GM20000 (cell line): Measurements from ENCODE around the gene BFSP2.
"Not testable (repeated sequence)": the region's sequence is repeated elsewhere in the genome, so short reads cannot be mapped to it uniquely, and the experiment has no call there.

Source experiments
- DNase-seq: peaks from one replicate; pipeline ENCODE4 v3.0.0; 2012; ENCODE audit warnings: low spot score
- CTCF ChIP-seq: IDR thresholded peaks from 2 replicates; pipeline ENCODE4 v1.5.1; 2012; ENCODE audit warnings: mild to moderate bottlenecking, control low read depth; ENCODE audit errors: extremely low read depth, missing control alignments

Gene BFSP2

GRCh38 chr3:133466531-133467386 is 66.9 kb downstream of the BFSP2 start:
- peak; percentile 38 for DNase-seq

DNA sequence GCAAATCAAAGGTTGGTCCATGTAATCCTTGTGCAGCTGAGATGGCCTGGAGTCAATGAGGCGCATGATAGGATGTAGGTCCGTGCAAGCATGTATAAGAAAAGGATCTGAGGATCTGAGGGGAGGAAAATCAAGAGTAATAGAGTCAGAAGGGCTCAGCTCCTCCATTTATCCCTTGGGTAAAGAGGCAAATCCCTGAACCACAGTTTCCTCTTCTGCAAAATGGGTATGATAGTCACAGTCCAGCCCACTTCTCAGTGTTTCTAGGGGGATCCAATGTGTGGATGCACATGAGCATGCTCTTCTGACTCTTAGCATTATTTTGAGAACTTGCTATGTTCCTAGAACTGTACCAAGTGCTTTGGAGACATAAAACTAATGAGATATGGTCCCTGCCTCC is 67.9 kb downstream of the BFSP2 start:
- no peak for DNase-seq
- no peak for TF ChIP-seq CTCF

More at GRCh38 chr3:133466531-133467386, 66.9 kb downstream of the BFSP2 start:
- TF ChIP-seq CTCF, result no peak

- no peak for TF ChIP-seq CTCF
- peak; percentile 33 for DNase-seq
Measured at GRCh38 chr3:133468251-133468721, 68.4 kb downstream of the BFSP2 start.

GRCh38 chr3:133469140-133469731 is 69.4 kb downstream of the BFSP2 start:
- no peak for TF ChIP-seq CTCF
- peak; percentile 41 for DNase-seq

DNA sequence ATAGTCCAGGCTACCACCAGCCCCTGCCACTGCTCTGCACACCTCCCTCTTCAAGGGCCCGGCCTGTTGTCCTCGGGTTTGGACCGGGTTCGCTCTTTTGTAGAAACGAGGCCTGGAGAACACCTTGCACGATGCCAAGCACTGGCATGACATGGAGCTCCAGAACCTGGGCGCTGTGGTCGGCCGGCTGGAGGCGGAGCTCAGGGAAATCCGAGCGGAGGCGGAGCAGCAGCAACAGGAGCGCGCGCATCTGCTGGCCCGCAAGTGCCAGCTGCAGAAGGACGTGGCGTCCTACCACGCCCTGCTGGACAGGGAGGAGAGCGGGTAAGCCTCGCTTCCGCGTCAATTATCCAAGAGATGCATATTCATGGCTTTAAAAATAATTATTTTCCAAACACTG is 72.4 kb downstream of the BFSP2 start:
- no peak for DNase-seq

DNA sequence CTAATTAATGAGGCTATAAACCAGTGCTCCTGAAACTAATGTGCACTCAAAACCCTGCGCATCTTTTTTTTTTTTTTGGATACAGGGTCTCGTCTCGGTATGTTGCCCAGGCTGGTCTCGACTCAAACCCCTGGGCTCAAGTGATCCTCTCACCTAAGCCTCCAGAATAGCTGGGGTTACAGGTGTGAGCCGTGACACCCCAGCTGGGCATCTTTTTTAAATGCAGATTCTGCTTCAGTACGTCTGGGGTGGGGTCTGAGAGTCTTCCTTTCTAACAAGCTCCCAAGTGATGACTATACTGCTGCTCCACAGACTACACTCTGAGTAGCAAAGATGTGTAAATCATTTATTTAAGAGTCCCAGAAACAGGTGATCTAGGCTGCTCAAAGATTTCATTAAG is 73.0 kb downstream of the BFSP2 start:
- no peak for DNase-seq
- no peak for TF ChIP-seq CTCF

More for the DNA sequence above, 72.4 kb downstream of the BFSP2 start:
- TF ChIP-seq CTCF, result no peak

GRCh38 chr3:133473472-133474191 is 73.8 kb downstream of the BFSP2 start:
- not testable (repeated sequence) for DNase-seq
